Astrocyte (in vitro differentiated cells and primary cell): ENCODE measurements around the gene NR3C1. TPM values are rescaled to one million over a fixed set of nuclear protein-coding genes. Genes with fewer than 3 reads are reported as not detected.
A peak's percentile ranks its signal among the peaks of the same experiment; 100 is the strongest.

Experiments
- DNase-seq: peaks from one replicate; pipeline ENCODE4 v3.0.0-alpha.2; 2010; ENCODE audit warnings: low read depth
- FAIRE-seq: peaks from 2 replicates; lab custom pipeline; 2011; peaks lifted over from hg19 to GRCh38; lab: Jason Lieb, UNC
- H2AFZ ChIP-seq: 2 replicates; pipeline ENCODE4 v1.6.0; 2012; ENCODE audit warnings: low read depth, low read length, inconsistent platforms
- H3K27ac ChIP-seq: 2 replicates; pipeline ENCODE4 v1.5.1; 2011; ENCODE audit warnings: low read depth, low read length, inconsistent platforms
- H3K27me3 ChIP-seq: 2 replicates; pipeline ENCODE4 v1.6.0; 2011; ENCODE audit warnings: low read length, inconsistent platforms; ENCODE audit not compliant: insufficient read depth
- H3K36me3 ChIP-seq: 2 replicates; pipeline ENCODE4 v1.5.1; 2011; ENCODE audit warnings: low read length, inconsistent platforms; ENCODE audit not compliant: insufficient read depth
- H3K4me1 ChIP-seq: 2 replicates; pipeline ENCODE4 v1.5.1; 2011; ENCODE audit warnings: low read length, inconsistent platforms; ENCODE audit not compliant: insufficient read depth
- H3K4me2 ChIP-seq: 2 replicates; pipeline ENCODE4 v1.6.0; 2012; ENCODE audit warnings: low read length, inconsistent platforms
- H3K4me3 ChIP-seq: 2 replicates; pipeline ENCODE4 v1.5.1; 2011; ENCODE audit warnings: low read depth, mild to moderate bottlenecking, low read length, inconsistent platforms; ENCODE audit not compliant: insufficient read depth
- H3K79me2 ChIP-seq: 2 replicates; pipeline ENCODE4 v1.6.0; 2012; ENCODE audit warnings: mild to moderate bottlenecking, low read length, inconsistent platforms; ENCODE audit not compliant: insufficient read depth
- H3K9ac ChIP-seq: 2 replicates; pipeline ENCODE4 v1.6.0; 2012; ENCODE audit warnings: mild to moderate bottlenecking, low read length, inconsistent platforms
- H3K9me3 ChIP-seq: 2 replicates; pipeline ENCODE4 v1.5.1; 2012; ENCODE audit warnings: low read depth, mild to moderate bottlenecking, low read length, inconsistent platforms; ENCODE audit not compliant: insufficient read depth
- H4K20me1 ChIP-seq: 2 replicates; pipeline ENCODE4 v1.6.0; 2012; ENCODE audit warnings: low read length, inconsistent platforms; ENCODE audit not compliant: insufficient read depth
- H3K27ac Mint-ChIP-seq: one replicate; pipeline ENCODE4 v1.8.0; 2021; ENCODE audit warnings: mild to moderate bottlenecking, mixed read lengths; ENCODE audit not compliant: unreplicated experiment
- H3K27me3 Mint-ChIP-seq: one replicate; pipeline ENCODE4 v1.8.0; 2021; ENCODE audit warnings: low read depth, mixed read lengths; ENCODE audit not compliant: unreplicated experiment
- H3K36me3 Mint-ChIP-seq: one replicate; pipeline ENCODE4 v1.8.0; 2021; ENCODE audit warnings: low read depth, mixed read lengths; ENCODE audit not compliant: unreplicated experiment
- H3K4me1 Mint-ChIP-seq: one replicate; pipeline ENCODE4 v1.8.0; 2021; ENCODE audit warnings: low read depth, mixed read lengths; ENCODE audit not compliant: unreplicated experiment
- H3K4me3 Mint-ChIP-seq: one replicate; pipeline ENCODE4 v1.8.0; 2021; ENCODE audit warnings: mild to moderate bottlenecking, moderate library complexity, mixed read lengths; ENCODE audit not compliant: unreplicated experiment
- H3K9me3 Mint-ChIP-seq: one replicate; pipeline ENCODE4 v1.8.0; 2021; ENCODE audit warnings: mild to moderate bottlenecking, mixed read lengths; ENCODE audit not compliant: unreplicated experiment
- CTCF ChIP-seq: IDR thresholded peaks from 2 replicates; pipeline ENCODE4 v1.5.1; 2011; ENCODE audit warnings: low read depth, mild to moderate bottlenecking, inconsistent platforms, low read length, moderate library complexity; ENCODE audit not compliant: insufficient read depth
- EZH2 ChIP-seq: IDR thresholded peaks from 2 replicates; pipeline ENCODE4 v1.6.1; 2012; ENCODE audit warnings: mild to moderate bottlenecking, low read length, inconsistent platforms; ENCODE audit not compliant: insufficient read depth
- total RNA-seq: library from RNA; stranded (reverse); gene quantifications from 2 replicates; pipeline ENCODE4 v1.2.1, GENCODE V29; 2021

NR3C1 gene
- total RNA-seq, 1 donor from 2014 or later: 35.4 TPM

GRCh38 chr5:143401227-143402016 lies 2.1 kb downstream of the NR3C1 start:
- peaks cover 69% of the 10 kb centered on the region for H3K79me2 ChIP-seq
- peaks cover 8% of the 10 kb centered on the region for H3K36me3 Mint-ChIP-seq
- H3K4me1 ChIP-seq: peaks cover 25% of the 10 kb centered on the region
- H3K27me3 Mint-ChIP-seq: no peaks in the 10 kb centered on the region
- H3K4me3 Mint-ChIP-seq: peak overlapping the region; percentile 93
- H3K27ac Mint-ChIP-seq: no peak overlapping the region
- peak overlapping the region; percentile 92 for H3K4me3 ChIP-seq
- peak overlapping the region; percentile 98 for H3K4me2 ChIP-seq
- TF ChIP-seq EZH2: no peak
- no peak for TF ChIP-seq CTCF
- peak overlapping the region; percentile 92 for H3K9ac ChIP-seq
- H2AFZ ChIP-seq: no peak overlapping the region
- peaks cover 41% of the 10 kb centered on the region for H4K20me1 ChIP-seq
- H3K9me3 Mint-ChIP-seq: peaks cover 2% of the 10 kb centered on the region
- no peaks in the 10 kb centered on the region for H3K27me3 ChIP-seq
- peak overlapping the region; percentile 92 for H3K27ac ChIP-seq
- DNase-seq: no peak
- no peaks in the 10 kb centered on the region for H3K9me3 ChIP-seq
- FAIRE-seq: no peak
- H3K36me3 ChIP-seq: peaks cover 10% of the 10 kb centered on the region
- H3K4me1 Mint-ChIP-seq: peaks cover 28% of the 10 kb centered on the region

GRCh38 chr5:143400541-143401226 lies 2.8 kb downstream of the NR3C1 start:
- Mint-ChIP-seq H3K9me3 (peaks cover 2% of the 10 kb centered on the region), H3K4me1 (peaks cover 34% of the 10 kb centered on the region), H3K36me3 (peaks cover 8% of the 10 kb centered on the region), H3K4me3 (peak overlapping the region; percentile 93), H3K27ac (no peak overlapping the region), H3K27me3 (no peaks in the 10 kb centered on the region)
- H3K27ac ChIP-seq: no peak overlapping the region
- H4K20me1 ChIP-seq: peaks cover 42% of the 10 kb centered on the region
- H3K4me2 ChIP-seq: peak overlapping the region; percentile 98
- H3K4me1 ChIP-seq: peaks cover 33% of the 10 kb centered on the region
- H2AFZ ChIP-seq: no peak overlapping the region
- H3K4me3 ChIP-seq: peak overlapping the region; percentile 92
- peaks cover 10% of the 10 kb centered on the region for H3K36me3 ChIP-seq
- peak; percentile 20 for DNase-seq
- H3K9ac ChIP-seq: peak overlapping the region; percentile 92
- H3K27me3 ChIP-seq: no peaks in the 10 kb centered on the region
- H3K79me2 ChIP-seq: peaks cover 77% of the 10 kb centered on the region
- H3K9me3 ChIP-seq: no peaks in the 10 kb centered on the region
- TF ChIP-seq EZH2: no peak
- no peak for TF ChIP-seq CTCF
- peak; percentile 17 for FAIRE-seq
